Natural killer cell (primary cell): ENCODE measurements around the gene TAF4. TPM values are rescaled to one million over a fixed set of nuclear protein-coding genes. Genes with fewer than 3 reads are reported as not detected.

ENCODE experiments used
- ATAC-seq, 3 donors: fragments of 150-1000 bp in 2 of 3; fragments of 200-7000 bp in 1 of 3; cut with Tn5 transposase; 1 replicate in 1 of 3; 2 replicates in 2 of 3; pipeline ENCODE4 v1.10.0; 2021; ENCODE audit warnings: mild to moderate bottlenecking in 2 of 3, moderate library complexity in 2 of 3
- DNase-seq, 2 donors: peaks; one replicate each; pipeline versions ENCODE4 v3.0.0 to v3.0.0-alpha.2; 2013 to 2021; ENCODE audit warnings: mixed read lengths in 1 of 2
- H3K27ac ChIP-seq: one replicate; pipeline ENCODE4 v1.5.1; 2013; ENCODE audit warnings: mild to moderate bottlenecking, low read length
- H3K27me3 ChIP-seq: one replicate; pipeline ENCODE4 v1.6.1; 2013; ENCODE audit warnings: low read length; ENCODE audit not compliant: control insufficient read depth, insufficient read depth
- H3K36me3 ChIP-seq: one replicate; pipeline ENCODE4 v1.6.1; 2013; ENCODE audit warnings: low read length; ENCODE audit not compliant: control insufficient read depth, insufficient read depth
- H3K4me1 ChIP-seq: one replicate; pipeline ENCODE4 v1.6.1; 2013; ENCODE audit warnings: low read length; ENCODE audit not compliant: control insufficient read depth, insufficient read depth
- H3K4me3 ChIP-seq: one replicate; pipeline ENCODE4 v1.5.1; 2013; ENCODE audit warnings: low read length
- H3K9me3 ChIP-seq: one replicate; pipeline ENCODE4 v1.6.1; 2013; ENCODE audit warnings: low read length; ENCODE audit not compliant: control insufficient read depth, insufficient read depth
- H3K27ac Mint-ChIP-seq, 2 donors: one replicate each; pipeline ENCODE4 v1.8.0; 2022; ENCODE audit warnings: mild to moderate bottlenecking in 2 of 2, mixed read lengths in 2 of 2, moderate library complexity in 1 of 2
- H3K27me3 Mint-ChIP-seq, 2 donors: one replicate each; pipeline ENCODE4 v1.8.0; 2022; ENCODE audit warnings: low read depth in 2 of 2, mixed read lengths in 2 of 2
- H3K36me3 Mint-ChIP-seq: one replicate; pipeline ENCODE4 v1.8.0; 2022; ENCODE audit warnings: mixed read lengths
- H3K4me1 Mint-ChIP-seq, 2 donors: one replicate each; pipeline ENCODE4 v1.8.0; 2022; ENCODE audit warnings: mixed read lengths in 2 of 2
- H3K4me3 Mint-ChIP-seq: one replicate; pipeline ENCODE4 v1.8.0; 2022; ENCODE audit warnings: mild to moderate bottlenecking, moderate library complexity, mixed read lengths
- H3K9me3 Mint-ChIP-seq, 2 donors: one replicate each; pipeline ENCODE4 v1.8.0; 2022; ENCODE audit warnings: mixed read lengths in 2 of 2
- WGBS: methylation state at CpG from one replicate; pipeline ENCODE4 v1.1.7; 2013; ENCODE audit warnings: missing lambda C conversion rate; ENCODE audit not compliant: insufficient coverage; 5-methylcytosine and 5-hydroxymethylcytosine counted together
- intact Hi-C: fragments of 100-400 bp; cut with micrococcal nuclease; formaldehyde crosslinking; loops from one replicate; pipeline ENCODE4 v1.14.2; 2022
- total RNA-seq, 4 donors: library from RNA; stranded (reverse); fragments of 120-200 nt in 1 of 4; gene quantifications; one replicate each; pipeline versions ENCODE4 v1.2.3 to v1.2.4, GENCODE V29; 2013 to 2022
- TF ChIP-seq, protein P1 (sequence below): fragments of 200-600 bp; IDR thresholded peaks from one replicate; pipeline ENCODE4 v1.8.0; 2022; ENCODE audit warnings: antibody characterized with exemption

The TAF4 gene
- total RNA-seq, 3 donors from 2014 or later (not counting 1 experiment from before 2014, with no cell fraction given), result 30.0 to 35.1 (median 30.3) TPM

- Histone ChIP-seq H3K9me3 (no peaks in the 10 kb centered on the region), H3K27me3 (no peaks in the 10 kb centered on the region), H3K27ac (no peak overlapping the region), H3K36me3 (peaks cover 50% of the 10 kb centered on the region), H3K4me1 (peaks cover 16% of the 10 kb centered on the region), H3K4me3 (no peak overlapping the region)
- peaks cover 9% of the 10 kb centered on the region for H3K36me3 Mint-ChIP-seq
- no peak overlapping the region for H3K4me3 Mint-ChIP-seq
- peaks cover 19 to 38% of the 10 kb centered on the region in 2 donors for H3K4me1 Mint-ChIP-seq
- intact Hi-C loops, result no loop called here
- H3K27me3 Mint-ChIP-seq, result no peaks in the 10 kb centered on the region
- ATAC-seq (no peak), DNase-seq (no peak)
- TF ChIP-seq, protein P1, sequence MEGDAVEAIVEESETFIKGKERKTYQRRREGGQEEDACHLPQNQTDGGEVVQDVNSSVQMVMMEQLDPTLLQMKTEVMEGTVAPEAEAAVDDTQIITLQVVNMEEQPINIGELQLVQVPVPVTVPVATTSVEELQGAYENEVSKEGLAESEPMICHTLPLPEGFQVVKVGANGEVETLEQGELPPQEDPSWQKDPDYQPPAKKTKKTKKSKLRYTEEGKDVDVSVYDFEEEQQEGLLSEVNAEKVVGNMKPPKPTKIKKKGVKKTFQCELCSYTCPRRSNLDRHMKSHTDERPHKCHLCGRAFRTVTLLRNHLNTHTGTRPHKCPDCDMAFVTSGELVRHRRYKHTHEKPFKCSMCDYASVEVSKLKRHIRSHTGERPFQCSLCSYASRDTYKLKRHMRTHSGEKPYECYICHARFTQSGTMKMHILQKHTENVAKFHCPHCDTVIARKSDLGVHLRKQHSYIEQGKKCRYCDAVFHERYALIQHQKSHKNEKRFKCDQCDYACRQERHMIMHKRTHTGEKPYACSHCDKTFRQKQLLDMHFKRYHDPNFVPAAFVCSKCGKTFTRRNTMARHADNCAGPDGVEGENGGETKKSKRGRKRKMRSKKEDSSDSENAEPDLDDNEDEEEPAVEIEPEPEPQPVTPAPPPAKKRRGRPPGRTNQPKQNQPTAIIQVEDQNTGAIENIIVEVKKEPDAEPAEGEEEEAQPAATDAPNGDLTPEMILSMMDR, result no peak
- no peak overlapping the region for H3K27ac Mint-ChIP-seq
- H3K9me3 Mint-ChIP-seq, result no peaks in the 10 kb centered on the region
- 96% methylated on average over 23 of the region's 24 CpGs for WGBS
Observed at GRCh38 chr20:62003567-62004405, 61.9 kb downstream of the TAF4 start.

- Histone ChIP-seq H3K9me3 (no peaks in the 10 kb centered on the region), H3K36me3 (peaks cover 50% of the 10 kb centered on the region), H3K4me3 (no peak overlapping the region), H3K27me3 (no peaks in the 10 kb centered on the region), H3K4me1 (peaks cover 10% of the 10 kb centered on the region), H3K27ac (no peak overlapping the region)
- no peak for DNase-seq
- Mint-ChIP-seq H3K9me3 (no peaks in the 10 kb centered on the region), H3K27ac (no peak overlapping the region), H3K36me3 (peaks cover 9% of the 10 kb centered on the region), H3K27me3 (no peaks in the 10 kb centered on the region), H3K4me1 (peaks cover 18 to 34% of the 10 kb centered on the region in 2 donors), H3K4me3 (no peak overlapping the region)
- WGBS, result 94% methylated on average over 17 of the region's 18 CpGs
- intact Hi-C loops, result no loop called here
- ATAC-seq, result no peak
- TF ChIP-seq, protein P1, result no peak
Observed at GRCh38 chr20:62002882-62003480, 62.7 kb downstream of the TAF4 start.

DNA sequence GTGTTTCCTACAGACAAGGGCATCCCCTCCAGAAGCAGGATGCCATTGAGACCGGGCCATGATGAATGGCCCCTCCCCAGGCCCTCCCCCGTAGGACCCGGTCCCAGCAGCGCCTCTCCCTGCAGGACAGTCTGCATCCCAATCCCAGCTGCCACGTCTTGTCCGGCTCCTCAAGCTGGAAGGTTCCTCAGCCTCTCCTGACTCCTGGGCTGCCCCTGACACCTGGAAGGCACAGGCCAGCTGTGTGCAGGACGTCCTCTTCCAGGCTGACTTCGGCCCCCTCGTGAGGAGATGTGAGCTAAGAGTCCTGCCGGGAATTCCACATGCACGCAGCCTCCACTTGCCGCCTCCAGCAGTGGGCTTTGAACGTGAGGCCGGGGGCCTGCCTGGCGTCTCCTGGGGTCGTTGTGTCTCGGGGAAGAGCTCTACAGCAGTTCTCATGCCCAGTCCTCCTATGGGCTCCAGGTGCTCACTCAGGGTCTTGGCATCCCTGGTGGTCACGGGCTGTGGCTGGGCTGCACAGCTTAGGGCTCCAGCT, 64.4 kb downstream of the TAF4 start:
- no peaks in the 10 kb centered on the region for H3K9me3 ChIP-seq
- Mint-ChIP-seq H3K9me3 (no peaks in the 10 kb centered on the region), H3K4me1 (peaks cover 7 to 19% of the 10 kb centered on the region in 2 donors), H3K4me3 (no peak overlapping the region), H3K36me3 (peaks cover 15% of the 10 kb centered on the region), H3K27ac (no peak overlapping the region), H3K27me3 (no peaks in the 10 kb centered on the region)
- TF ChIP-seq, protein P1, result no peak
- WGBS, result 93% methylated on average over 18 of the region's 18 CpGs
- H3K27me3 ChIP-seq, result no peaks in the 10 kb centered on the region
- DNase-seq (no peak), ATAC-seq (no peak)
- intact Hi-C loops, result no loop called here
- H3K4me3 ChIP-seq, result no peak overlapping the region
- peaks cover 50% of the 10 kb centered on the region for H3K36me3 ChIP-seq
- H3K4me1 ChIP-seq, result no peaks in the 10 kb centered on the region
- no peak overlapping the region for H3K27ac ChIP-seq
